Left cardiac atrium (tissue), 4 donors: ENCODE data around the gene ADISSP. TPM values are rescaled to one million over a fixed set of nuclear protein-coding genes. Genes with fewer than 3 reads are reported as not detected.

ENCODE experiments used
- ATAC-seq, 2 donors: fragments of 200-7000 bp; cut with Tn5 transposase; one replicate each; pipeline ENCODE4 v1.9.1; 2020; ENCODE audit warnings: mild to moderate bottlenecking in 2 of 2, moderate library complexity in 2 of 2
- DNase-seq: peaks from one replicate; pipeline ENCODE4 v3.0.0-alpha.2; 2020
- intact Hi-C, 2 donors: fragments of 100-400 bp; cut with DNase I; formaldehyde crosslinking; loops; one replicate each; pipeline versions ENCODE4 v1.14.1 to v1.15.1; 2022 to 2023
- long read RNA-seq: library from polyadenylated mRNA; unstranded; transcript quantifications from one replicate; pipeline ENCODE4 v2.0.0, GENCODE V29; 2021
- total RNA-seq, 2 donors: library from RNA; stranded (reverse); fragmentation: NEBNext Ultra II Directional; extraction: Animal tissue kit (Norgen Biotek cat#: 25700); gene quantifications; one replicate each; pipeline ENCODE4 v1.2.1, GENCODE V29; 2021
- donor health status: DM: no; HTN: yes; CAD: no.
- donor health status: DM: no; HTN: yes; CAD: no; lungs with severe emphysema.
- donor health status: DM: yes; HTN: yes; CAD: no.
- donor health status: Dilated cardiomyopathy.

ADISSP gene
- 10 to 100 TPM; 17.2 to 23.2 TPM for total RNA-seq
- long read RNA-seq, transcript C20orf27-202 (6 exons, 1,886 nt) = major isoform, 13 of 16 reads
- long read RNA-seq, partial matches to known transcripts = 0 of 16 reads
- long read RNA-seq, other reads (novel, unspliced or antisense) = 1 of 16 reads

DNA sequence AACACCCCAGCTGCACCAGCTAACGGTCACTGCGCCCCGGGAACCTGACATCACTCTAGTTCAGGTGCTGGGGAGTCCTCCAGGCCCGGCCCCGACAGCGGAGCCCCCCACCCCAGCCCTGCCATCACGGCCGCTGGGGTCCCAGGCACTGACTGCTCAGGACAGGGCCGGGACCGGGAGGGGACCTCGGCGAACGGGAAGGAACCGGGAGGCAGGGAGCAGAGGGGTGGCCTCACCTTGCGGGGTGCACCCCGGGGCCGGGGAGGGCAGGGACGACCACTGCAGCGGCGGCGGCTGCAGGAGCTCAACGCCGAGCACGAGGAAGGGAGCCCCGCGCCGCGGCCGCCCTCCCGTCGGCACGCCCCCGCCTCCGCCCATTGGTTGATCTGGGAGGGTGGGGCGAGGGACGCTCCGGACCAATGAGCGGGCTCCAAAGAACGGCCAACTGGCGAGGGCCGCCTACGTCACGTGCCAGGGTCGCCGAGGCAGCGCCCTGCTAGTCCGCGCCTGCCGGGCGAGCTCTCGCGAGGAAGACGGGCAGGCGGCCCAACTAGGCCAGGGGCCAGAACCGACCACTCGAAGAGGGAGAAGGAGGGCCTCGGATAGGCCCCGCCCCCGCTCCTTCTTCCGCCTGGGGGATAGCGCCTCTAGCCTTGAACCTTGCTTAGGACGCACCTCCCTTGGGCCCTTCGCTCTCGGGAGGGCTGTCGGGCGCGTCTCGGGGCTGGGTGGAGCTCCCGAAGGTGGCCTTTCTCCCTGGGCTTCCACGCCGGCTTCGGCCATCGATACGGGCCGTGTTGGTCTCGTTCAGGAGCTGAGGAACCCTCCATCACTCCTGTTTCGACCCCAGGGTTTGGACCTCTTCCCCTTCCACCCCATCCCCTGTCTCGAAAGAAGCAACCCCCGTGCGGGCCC, at the start of gene ADISSP:
Gene ADISSP (minus strand): TSS at position 327 of the 915 bp plus-strand sequence. CDS start 7,653 bp downstream, outside the sequence.
- peak; percentile 99 for DNase-seq
- intact Hi-C loops = loop anchor here in 1 of 2 donors (10.0 kb wide), 1 partner anchor 93 kb away; no protein-coding TSS in a partner anchor
- peak; percentile 96 for ATAC-seq

DNA sequence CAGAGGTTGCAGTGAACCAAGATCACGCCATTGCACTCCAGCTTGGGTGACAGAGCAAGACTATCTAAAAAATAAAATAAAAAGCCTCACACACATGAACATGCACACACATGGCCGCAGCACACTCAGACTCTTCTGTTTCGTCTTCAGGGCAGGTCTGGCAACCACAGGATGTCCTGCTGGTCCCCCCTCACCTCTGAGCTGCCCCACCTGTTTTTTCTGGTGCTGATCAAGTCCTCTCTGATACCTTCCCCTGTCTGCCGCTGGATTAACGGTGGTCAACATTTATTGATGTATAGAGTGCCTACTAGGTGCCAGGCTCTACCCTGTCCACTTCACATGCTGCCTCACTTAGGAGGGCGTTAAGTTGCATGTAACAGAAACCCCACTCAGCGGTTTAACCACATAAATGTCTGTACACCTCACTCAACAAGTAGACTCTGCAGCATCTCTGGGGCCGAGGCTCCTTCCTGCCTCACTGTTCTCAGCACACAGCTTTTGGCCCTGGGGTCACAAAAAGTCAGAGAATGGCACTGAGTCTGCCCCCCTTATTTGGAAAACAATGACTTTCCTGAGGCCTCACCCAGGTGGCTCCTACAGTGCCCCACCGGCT, 48.3 kb upstream of the ADISSP start:
- intact Hi-C loops = no loop called here
- no peak for ATAC-seq
- DNase-seq = no peak

DNA sequence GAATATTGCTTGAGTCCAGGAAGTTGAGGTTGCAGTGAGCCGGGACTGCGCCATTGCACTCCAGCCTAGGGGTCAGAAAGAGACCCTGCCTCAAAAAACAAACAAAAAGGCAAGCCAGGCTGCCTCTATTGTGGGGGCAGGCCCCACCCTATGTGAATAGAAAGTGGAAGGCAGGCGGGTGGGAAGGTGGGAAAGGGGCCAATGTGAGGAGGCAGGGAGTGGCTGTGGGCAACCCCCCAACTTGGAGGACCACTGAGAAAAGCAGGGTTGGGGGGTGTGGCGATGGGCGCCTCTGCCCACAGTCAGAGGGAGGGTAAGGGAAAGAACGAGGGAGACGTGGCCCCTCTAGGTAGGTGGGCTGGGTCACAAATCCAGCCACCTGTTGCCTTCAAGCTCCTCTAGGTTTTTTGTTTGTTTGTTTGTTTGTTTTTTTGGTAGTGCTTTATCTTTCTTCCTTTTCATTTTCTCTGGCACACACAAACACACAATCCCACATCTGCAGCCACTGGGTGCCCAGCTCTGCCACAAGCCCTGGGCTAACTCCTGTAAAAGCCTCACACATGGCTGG, 47.5 kb upstream of the ADISSP start:
- no peak for ATAC-seq
- intact Hi-C loops = no loop called here
- DNase-seq = no peak

- no peak for ATAC-seq
- DNase-seq = no peak
- intact Hi-C loops = no loop called here
Observed at GRCh38 chr20:3813848-3814581, 46.5 kb upstream of the ADISSP start.

GRCh38 chr20:3812975-3813847, 45.7 kb upstream of the ADISSP start:
- no peak for ATAC-seq
- no peak for DNase-seq
- intact Hi-C loops = no loop called here

DNA sequence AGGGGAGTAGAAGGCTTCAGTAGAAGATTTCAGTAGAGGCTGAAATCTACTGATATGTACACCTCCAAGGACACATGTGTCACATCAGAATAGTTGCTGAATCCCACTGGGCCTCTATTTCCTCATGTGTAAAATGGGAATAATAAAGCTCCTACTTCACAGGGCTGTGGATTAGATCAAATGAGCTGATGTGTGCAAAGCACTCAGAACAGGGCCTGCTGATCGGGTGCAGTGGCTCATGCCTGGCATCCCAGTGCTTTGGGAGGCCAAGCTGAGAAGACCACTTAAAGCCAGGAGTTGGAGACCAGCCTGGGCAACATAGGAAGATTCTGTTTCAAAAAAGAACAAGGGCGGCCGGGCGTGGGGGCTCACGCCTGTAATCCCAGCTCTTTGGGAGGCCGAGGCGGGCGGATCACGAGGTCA, 44.7 kb upstream of the ADISSP start:
- intact Hi-C loops = no loop called here
- DNase-seq (no peak), ATAC-seq (no peak)

DNA sequence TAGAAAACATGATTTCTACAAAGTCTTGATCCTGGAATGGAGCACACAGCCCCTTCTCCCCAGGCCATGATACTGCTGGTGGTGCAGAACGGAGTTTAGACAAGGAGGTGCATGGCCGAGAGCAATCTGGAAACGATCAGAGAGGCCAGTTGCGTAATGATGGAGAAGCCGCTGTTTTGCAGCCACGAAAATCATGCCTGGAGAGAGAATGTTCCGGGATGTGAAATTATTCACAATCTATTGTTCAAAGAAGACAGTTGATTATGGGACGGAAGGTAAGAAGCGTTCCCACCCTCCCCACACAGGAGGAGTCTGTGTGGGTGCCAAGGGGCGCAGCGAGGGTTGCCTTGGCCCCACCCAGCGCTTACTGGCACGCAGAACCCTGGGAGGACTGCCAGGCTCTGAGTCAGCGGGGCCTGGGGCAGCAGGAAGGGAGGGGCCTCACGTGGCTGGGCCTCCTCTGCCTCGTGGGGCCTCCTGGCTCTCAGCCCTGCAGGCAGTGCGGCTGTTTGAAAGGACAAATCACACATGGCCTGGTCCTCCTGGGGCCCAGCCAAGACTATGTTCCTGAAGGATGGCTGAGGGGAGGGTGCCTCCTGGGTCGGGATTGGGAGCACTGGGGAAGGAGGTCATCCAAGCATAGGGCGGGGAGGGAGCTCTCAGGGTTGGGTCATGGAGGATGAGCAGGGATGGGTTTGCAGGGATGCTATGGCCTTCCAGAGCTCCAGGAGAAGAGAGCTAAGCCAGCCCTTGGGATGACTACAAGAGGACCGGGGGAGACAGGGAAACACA, 44.1 kb upstream of the ADISSP start:
- intact Hi-C loops = no loop called here
- DNase-seq = peak; percentile 98
- peak; percentile 91 to 92 for ATAC-seq

GRCh38 chr20:3808544-3808943, 41.0 kb upstream of the ADISSP start:
- DNase-seq (no peak), ATAC-seq (no peak)
- intact Hi-C loops = no loop called here

DNA sequence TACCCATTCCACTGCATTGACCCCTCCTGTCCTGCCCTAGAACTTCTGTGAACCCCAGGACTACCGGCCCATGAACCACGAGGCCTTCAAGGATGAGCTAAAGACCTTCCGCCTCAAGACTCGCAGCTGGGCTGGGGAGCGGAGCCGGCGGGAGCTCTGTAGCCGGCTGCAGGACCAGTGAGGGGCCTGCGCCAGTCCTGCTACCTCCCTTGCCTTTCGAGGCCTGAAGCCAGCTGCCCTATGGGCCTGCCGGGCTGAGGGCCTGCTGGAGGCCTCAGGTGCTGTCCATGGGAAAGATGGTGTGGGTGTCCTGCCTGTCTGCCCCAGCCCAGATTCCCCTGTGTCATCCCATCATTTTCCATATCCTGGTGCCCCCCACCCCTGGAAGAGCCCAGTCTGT, 37.2 kb upstream of the ADISSP start:
- intact Hi-C loops = no loop called here
- DNase-seq (peak; percentile 13), ATAC-seq (no peak)

GRCh38 chr20:3804254-3804751, 36.8 kb upstream of the ADISSP start:
- DNase-seq (no peak), ATAC-seq (no peak)
- intact Hi-C loops = no loop called here

DNA sequence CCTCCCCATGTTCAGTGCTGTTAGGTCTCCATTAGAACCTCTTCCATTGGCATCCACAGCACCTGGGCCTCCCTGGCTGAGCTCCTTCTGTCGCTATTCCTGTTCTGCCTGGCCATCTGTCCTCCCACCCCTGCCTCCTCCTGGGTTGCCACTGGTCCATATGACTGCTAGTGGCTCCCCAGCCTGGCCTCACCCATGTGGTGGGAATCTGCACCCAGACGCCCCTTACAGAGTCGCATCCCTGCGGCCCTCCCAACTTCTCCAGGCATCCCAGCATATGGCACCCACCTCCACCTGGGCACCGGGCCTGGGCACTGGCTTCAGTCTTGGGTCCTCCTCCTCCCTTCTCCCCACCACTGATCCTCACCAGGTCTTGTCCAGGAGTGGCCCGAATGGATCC, 36.3 kb upstream of the ADISSP start:
- peak; percentile 19 for DNase-seq
- ATAC-seq = no peak
- intact Hi-C loops = no loop called here

GRCh38 chr20:3803289-3803688, 35.7 kb upstream of the ADISSP start:
- ATAC-seq = no peak
- intact Hi-C loops = no loop called here
- peak; percentile 19 for DNase-seq

- DNase-seq (no peak), ATAC-seq (no peak)
- intact Hi-C loops = no loop called here
Observed at GRCh38 chr20:3802524-3803239, 35.1 kb upstream of the ADISSP start.

GRCh38 chr20:3801846-3802245, 34.3 kb upstream of the ADISSP start:
- DNase-seq (no peak), ATAC-seq (no peak)
- intact Hi-C loops = no loop called here

DNA sequence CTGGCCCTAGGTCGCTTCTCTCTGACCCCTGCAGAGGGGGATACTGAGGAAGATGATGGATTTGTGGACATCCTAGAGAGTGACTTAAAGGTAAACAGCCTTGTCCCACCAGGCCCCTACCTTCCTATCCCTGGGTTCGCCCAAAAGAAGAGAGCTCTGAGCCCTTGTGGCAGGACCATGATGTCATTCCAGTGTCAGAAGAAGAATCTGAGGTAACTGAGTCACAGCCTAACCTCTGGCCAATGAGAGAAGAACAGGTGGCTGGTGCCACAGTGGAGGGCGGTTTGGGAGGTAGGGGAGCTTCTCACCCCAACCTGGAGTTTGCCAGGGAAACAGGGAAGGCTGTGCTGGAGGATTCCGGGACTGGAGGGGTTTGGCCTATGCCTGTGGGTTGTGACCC, 33.7 kb upstream of the ADISSP start:
- DNase-seq (no peak), ATAC-seq (no peak)
- intact Hi-C loops = no loop called here

- no peak for ATAC-seq
- intact Hi-C loops = no loop called here
- peak; percentile 14 for DNase-seq
Observed at GRCh38 chr20:3800878-3801260, 33.3 kb upstream of the ADISSP start.
